Left lobe of liver (tissue), 2 donors: ENCODE data around the gene LARP1. TPM values are rescaled to one million over a fixed set of nuclear protein-coding genes. Genes with fewer than 3 reads are reported as not detected.
A peak's percentile ranks its signal among the peaks of the same experiment; 100 is the strongest.
"Not testable (repeated sequence)": the region's sequence is repeated elsewhere in the genome, so short reads cannot be mapped to it uniquely, and the experiment has no call there.

Source experiments
- ATAC-seq: fragments of 200-7000 bp; cut with Tn5 transposase; one replicate; pipeline ENCODE4 v1.9.1; 2020; ENCODE audit warnings: mild to moderate bottlenecking, moderate library complexity
- DNase-seq: peaks from one replicate; pipeline ENCODE4 v3.0.0-alpha.2; 2020; ENCODE audit warnings: low spot score
- total RNA-seq: library from RNA; stranded (reverse); gene quantifications from one replicate; pipeline ENCODE4 v1.2.1, GENCODE V29; 2021
- donor health status: DM: no; HTN: no; CAD: no; lungs with moderate emphysema.
- donor health status: DM: no; HTN: yes; CAD: no.

The LARP1 gene
- 83.2 TPM for total RNA-seq

DNA sequence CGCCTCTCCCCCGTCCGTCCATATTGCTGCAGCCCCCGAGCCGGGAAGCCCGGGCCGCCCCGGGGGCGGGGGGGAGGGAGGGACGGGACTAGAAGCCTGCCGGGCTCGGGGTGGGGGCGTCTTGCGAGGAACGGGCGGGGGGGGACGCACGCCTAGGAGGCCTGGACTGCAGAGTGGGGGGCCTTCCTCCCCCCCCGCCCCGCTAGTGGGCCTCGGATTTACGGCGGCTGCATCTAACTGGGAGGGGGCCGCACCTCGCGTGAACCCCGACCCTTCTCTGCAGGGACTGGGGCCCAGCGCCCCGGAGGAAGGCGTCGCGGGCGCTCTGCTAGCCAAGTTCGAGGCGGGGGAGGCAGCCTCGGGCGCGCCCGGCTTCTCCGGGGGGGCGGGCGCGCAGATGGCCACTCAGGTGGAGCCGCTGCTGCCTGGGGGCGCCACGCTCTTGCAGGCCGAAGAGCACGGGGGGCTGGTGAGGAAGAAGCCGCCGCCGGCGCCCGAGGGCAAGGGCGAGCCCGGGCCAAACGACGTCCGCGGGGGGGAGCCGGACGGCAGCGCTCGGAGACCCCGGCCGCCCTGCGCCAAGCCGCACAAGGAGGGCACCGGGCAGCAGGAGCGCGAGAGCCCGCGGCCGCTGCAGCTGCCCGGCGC lies at the start of gene LARP1:
Gene LARP1, plus strand, starts transcription at position 17 of the 648 bp plus-strand sequence. Its CDS starts 381 bp downstream, at position 398.
- ATAC-seq (peak; percentile 40), DNase-seq (peak; percentile 62)

DNA sequence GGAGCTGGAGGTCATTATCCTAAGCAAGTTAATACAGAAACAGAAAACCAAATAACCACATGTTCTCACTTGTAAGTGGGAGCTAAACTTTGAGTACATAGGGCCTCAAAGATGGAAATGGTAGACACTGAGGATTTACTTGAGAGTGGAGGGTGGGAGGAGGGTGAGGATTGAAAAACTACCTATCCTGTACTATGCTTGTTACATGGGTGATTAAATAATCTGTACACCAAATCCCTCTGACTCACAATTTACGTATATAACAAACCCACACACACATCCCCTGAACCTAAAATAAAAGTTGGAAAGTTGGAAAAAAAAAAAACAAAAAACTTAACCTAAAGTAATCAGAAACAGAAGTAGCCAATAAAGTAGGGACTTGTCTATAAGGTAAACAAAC lies 48.8 kb upstream of the LARP1 start:
- no peak for ATAC-seq
- no peak for DNase-seq

DNA sequence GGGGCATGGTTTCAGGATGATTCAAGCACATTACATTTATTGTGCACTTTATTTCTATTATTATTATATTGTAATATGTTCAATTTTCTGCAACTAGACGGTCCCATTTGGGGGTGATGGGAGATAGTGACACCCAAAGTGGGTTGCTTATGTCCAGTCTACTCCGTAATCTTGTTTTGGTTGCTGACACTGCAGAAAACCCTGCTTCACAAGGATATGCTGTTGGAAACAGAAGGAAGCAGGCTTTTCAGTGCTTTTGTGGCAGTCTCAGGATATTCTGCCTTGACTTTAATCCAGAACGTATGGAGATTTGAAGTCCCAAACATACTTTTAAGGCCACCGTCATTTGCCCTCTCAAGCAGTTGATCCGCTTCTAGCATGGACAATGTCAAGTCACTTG lies 47.5 kb upstream of the LARP1 start:
- ATAC-seq (no peak), DNase-seq (no peak)

DNA sequence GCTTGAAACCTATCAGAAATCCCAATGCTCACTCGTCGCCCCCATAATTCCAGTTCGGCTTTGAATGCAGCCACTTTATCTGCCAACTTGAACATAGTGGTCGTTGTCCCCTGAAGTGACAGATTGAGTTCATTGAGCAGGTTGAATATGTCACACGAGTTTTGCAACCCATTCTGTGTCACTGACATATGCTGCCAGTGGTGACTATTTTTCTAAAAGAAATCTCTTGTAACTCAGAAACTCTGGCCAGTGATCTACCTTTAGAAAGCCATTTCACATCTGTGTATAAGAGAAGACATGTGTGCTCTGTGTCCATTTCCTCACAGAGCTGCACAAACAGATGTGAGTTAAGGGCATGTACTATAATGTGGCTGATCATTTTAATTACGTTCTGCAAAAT lies 47.0 kb upstream of the LARP1 start:
- DNase-seq (no peak), ATAC-seq (peak; percentile 40)

DNA sequence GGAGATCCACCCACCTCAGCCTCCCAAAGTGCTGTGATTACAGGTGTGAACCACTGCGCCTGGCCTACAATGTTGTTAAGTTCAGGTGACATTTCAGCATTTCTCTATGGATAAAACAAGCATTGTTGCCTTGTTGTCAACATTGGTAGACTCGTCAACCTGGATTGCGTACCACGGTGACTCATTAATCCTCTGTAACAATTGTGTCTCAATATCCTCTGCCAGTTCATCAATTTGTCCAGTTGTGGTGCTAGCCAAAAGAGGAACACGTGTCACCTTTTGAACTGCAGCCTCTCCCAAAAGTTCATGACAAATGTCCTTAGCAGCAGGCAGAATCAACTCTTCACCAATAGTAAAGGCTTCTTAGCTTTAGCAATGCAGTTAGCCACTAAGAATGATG lies 46.3 kb upstream of the LARP1 start:
- peak; percentile 85 for ATAC-seq

DNA sequence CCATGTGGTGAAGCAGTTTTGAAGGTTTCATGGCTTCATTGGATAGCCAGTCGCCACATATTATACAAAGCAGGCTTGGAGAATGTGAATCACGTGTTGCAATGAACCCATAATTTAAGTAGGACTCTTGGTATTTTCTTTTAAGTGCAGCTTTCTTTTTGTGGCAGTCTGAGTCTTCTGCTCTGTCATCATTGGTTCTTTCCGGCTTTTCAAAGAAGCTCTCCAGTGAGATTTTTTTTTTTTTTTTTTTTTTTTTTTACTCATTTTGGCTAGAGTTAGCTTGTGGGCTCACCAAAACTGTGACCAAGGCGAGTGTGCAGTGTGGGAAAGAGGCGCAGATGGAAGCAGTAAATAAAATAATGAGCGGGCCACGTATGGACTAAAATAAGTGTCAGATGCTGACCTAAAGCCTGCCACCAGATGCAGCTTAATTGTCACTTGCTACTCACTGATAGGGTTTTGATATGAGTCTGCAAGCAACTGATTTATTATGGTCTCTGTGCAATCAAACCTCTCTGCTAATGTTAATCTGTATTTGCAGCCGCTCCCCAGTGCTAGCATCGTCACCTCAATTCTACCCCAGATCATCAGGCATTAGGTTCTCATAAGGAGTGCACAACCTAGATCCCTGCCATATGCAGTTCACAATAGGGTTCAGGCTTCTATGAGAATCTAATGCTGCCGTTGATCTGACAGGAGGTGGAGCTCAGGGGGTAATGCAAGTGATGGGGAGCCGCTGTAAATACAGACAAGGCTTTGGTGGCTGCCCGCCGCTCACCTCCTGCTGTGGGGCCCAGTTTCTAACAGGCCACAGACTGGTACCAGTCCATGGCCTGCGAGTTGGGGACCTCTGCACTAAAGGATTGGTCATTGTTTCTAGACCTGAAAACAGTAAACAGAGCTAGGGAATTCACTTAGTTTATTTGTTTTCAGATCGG lies 45.5 kb upstream of the LARP1 start:
- DNase-seq, result no peak

More for the DNA sequence above, 46.3 kb upstream of the LARP1 start:
- DNase-seq, result peak; percentile 69

DNA sequence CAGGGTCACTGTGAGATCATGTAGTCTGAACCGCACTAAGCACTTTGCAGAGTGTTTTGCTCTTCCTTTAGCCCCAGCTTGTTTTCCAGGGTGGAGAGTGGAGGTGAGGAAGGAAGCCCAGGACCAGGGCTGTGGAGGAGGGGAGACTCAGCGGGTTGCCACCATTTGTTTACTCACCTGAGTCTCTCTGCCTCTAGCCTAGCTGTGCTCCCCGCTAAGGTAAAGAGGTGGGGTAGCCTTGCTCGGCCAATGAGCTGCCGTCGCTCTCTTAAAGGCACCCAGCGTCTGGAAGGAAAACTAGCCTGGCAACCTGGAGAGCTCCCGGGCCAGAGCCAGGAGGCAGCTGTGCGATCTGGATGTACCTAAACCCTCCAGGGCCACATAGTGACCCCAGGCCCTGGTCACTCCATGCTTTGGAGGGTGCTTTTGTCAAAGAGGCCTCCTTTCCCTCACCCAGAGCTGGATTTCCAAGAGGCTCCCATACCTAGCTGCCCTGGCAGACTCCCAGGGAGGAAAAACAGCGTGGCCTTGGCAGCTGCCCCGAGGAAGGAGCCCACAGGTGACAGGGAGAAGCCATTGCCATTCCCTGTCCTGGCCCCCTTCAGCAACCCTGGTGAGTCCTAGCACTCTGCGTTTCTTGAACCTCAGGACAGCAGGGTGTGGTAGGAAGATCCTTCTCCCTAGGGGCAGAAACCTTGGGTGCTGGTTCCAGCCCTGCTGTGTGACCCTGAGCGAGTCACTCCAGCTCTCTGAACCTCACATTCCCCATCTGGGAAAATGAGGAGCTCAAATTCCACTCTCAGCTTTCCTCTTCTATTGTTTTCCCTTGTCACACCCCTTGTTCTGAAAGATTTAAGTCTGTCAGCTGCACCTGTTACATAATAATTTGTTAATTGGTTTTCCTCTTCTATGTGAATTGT lies 42.4 kb upstream of the LARP1 start:
- DNase-seq, result no peak
- no peak for ATAC-seq

More for the DNA sequence above, 45.5 kb upstream of the LARP1 start:
- ATAC-seq, result no peak

DNA sequence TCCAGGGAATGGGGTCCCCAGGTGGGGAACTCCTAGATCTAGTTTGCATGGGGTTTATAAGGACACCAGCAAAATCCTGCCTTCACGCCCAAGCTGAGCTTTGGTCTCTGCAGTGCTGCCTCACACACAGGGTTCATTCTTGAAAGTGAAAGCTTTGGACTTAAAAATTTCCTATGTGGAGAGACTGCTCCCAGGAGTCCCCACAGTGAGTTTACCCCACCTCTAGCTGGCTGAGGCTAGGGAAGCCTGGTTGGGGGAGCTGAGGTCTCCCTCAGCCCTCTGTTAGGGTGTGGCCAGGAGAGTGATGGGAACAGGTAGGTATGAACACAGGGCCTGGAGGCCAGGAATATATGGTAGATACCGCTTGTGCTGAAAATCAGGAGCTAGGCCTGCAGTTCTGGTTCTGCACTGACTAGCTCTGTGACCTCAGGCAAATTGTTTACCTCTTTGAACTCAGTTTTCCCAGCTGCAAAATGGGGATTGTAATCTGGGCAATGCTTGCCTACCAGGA lies 41.5 kb upstream of the LARP1 start:
- DNase-seq, result no peak
- ATAC-seq, result peak; percentile 43

DNA sequence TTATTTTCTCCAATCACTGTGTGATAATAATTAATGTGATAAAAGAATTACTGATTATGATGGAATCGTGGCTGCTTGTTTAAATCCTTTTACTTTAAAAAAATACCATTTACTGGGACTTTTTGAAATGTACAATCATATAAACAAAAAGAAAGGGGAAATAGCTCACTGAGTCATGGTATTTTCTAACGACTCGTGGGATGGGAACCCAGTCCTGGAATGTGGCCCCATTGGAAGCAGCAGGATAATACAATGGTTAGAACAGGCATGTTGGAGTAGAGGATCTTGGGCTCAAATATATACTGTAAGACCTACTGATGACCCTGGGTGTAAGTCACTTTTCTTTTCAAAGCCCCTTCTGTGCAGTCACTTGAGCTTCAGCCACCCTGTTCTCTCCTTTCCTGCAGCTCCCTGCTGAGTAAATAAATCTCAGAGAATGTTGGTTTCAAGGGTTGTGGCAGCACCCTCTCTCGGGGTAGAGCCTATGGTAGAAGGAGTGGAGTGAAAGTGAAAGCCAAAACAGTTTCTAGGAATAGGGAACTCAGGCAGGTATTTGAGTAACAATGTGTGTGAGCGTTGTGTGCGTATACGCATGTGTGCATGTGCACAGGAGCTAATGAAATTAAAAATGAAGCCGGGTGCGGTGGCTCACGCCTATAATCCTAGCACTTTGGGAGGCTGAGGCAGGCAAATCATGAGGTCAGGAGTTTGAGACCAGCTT lies 40.8 kb upstream of the LARP1 start:
- ATAC-seq (peak; percentile 95), DNase-seq (no peak)

DNA sequence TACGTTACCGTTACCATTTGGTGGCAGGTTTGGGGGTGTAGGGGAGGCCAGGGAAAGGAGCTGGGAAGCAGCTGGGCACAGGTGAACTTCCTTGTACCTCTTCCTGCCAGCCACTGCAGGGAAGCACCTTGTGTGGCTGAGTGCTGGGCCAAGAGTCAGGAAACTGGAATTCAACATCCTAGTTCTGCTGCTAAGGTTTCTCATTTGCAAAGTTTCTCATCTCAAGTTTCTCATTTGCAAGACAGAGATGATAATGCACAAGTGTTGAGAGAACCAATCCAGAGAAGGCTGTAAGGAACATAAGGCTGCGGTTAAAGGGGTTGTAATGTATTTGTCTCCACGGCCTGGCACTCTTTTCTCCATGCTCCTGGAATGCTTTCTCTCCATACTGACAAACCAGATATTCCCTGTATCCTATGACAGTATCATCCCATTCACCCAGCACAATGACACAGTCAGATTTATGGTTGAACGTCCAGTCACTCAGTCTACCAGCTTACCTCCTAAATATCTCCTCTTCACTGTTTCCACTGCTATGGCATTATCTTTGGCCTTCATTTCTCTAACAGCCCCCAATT lies 33.6 kb upstream of the LARP1 start:
- no peak for DNase-seq
- no peak for ATAC-seq

DNA sequence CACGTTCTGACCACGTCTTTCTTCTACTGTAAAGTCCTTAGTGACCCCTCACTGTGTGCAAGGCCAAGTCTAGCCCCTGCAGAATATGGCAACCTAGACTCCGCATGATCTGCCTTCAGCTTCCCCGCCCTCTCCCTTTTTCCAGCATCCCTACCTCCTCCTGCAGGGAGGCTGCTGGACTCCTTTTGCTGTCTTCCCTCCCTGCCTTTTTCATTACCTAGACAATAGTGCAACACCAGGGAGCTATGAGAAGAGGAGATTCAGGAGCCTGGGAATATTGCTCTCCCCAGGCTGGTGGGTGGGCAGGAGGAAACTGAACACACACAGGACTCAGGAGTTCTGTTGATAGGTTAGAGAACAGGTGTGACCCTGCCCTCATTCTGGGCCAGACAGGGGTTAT lies 33.1 kb upstream of the LARP1 start:
- ATAC-seq, result no peak
- no peak for DNase-seq

DNA sequence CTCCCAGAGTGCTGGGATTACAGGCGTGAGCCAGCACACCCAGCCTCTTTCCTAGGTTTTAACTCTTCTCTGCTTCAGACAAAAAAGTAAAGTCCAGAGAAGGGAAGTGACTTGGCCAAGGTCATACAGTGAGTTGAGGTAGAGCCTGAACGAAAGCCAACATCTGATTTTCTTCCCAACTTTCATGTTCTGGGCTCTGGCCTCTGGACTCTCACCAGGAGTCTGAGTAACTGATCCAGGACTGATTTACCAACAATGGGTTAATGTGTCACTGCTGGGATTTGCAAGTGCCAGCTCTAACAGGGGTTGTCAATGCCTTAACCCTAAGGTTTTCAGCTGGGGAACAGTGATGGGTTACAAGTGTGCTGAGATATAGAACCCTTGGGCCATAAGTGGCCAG lies 32.2 kb upstream of the LARP1 start:
- DNase-seq, result no peak

DNA sequence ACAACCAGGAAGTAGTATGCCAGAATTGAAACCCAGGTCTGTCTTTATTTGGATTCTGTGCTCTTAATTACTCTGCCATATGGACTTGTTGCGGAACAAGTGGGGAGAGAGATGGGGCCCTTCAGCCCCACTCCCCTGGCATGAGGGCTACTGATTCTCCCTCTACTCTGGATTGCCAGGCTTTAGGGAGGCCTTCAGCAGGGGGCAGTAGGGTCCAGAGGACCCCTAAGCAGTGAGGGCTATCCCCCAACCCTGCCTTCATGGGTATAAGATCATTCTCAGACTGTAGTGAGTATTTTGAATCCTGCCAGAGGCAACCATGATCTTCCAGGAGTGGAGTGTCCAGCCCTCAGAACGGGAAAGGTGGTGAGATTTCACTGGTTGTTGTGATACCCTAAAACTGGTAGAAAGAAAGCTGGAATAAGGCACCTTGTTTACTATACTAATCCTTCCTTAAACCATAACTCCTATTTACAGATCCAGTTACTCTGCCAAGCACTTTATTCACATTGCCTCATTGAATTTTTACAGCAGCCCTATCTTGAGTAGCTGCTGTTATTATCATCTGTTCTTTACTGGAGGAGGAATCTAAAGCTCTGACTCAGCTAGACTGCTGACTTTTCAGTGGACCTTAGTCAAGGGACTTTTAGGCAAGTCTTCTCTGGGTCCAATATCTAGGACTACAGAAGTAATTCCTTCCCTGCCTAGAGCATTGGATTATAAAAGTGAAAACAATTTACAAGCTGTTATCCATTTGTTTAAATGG lies 31.3 kb upstream of the LARP1 start:
- ATAC-seq, result no peak

More for the DNA sequence above, 32.2 kb upstream of the LARP1 start:
- ATAC-seq, result peak; percentile 47

DNA sequence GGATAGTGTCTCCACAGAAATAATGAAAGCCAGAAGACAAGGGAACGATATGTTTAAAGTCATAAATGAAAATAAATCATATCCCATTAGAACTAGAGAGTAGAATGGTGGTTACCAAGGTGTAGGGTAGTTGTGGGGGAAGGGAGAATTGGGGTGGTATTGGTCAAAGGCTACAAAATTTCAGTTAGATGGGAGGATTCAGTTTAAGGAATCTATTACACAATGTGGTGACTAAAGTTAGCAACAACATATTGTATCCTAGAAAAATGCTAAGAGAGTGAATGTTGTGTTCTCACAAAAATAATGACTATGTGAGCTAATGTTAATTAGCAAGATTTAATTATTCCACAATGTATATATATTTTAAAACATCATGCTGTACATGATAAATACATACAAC lies 27.8 kb upstream of the LARP1 start:
- ATAC-seq (peak; percentile 37), DNase-seq (no peak)

More for the DNA sequence above, 31.3 kb upstream of the LARP1 start:
- no peak for DNase-seq

DNA sequence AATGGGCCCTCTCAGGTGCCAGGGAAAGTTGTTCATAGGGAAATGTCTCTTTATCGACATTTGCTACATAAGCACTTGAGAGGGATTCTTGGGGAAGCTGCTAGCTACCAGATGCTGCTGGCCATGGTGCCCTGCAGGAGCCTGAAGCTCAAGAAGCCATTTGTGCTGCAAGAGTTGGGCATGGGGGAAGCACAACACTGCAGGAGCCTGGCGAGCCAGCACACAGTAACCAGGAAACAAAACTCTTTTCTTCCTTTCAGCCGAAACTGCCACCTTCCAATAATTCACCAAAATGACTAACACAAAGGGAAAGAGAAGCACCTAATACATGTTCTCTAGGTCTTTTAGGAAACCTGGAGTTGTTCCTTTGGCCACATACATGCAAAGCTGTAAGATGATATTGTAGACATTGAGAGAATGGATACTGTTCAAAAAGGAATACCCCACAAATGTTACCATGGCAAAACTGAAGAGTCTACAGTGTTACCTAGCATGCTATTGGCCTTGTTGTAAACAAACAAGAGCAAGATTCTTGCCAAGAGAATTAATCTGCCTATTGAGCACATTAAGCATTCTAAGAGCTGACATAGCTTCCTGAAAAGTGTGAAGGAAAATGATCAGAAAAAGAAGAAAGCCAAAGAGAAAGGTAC lies 26.1 kb upstream of the LARP1 start:
- DNase-seq, result no peak
- no peak for ATAC-seq

DNA sequence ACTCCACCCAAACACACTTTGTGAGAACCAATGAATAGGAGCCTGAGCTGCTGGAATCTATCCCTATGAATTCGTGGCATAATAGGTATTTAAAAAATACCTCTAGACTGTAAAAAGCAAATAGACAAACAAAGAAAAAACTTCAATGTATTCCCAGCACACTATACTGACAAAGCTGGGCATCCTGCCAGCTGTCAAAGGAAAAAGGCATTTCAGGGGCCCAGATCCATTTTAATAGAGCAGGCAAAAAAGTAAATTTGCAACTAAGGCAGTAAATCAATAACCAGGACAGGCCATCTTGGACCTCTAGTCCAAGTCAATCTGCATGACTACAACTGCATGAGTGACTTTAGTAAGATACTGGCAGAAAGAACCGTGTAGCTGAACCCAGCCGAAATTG lies 25.6 kb upstream of the LARP1 start:
- DNase-seq (no peak), ATAC-seq (peak; percentile 57)

DNA sequence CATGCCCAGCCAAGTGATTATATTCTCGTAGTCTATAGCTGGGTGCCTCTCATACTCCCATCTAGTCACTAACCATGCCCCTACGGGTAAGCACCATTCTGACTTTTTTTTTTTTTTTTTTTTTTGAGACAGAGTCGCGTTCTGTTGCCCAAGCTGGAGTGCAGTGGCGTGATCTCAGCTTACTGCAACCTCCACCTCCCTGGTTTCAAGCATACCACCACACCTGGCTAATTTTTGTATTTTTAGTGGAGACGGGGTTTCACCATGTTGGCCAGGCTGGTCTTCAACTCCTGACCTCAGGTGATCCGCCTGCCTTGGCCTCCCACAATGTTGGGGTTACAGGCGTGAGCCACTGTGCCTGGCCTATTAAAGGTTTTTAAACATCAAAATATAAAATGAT lies 24.4 kb upstream of the LARP1 start:
- not testable (repeated sequence) for ATAC-seq, DNase-seq

DNA sequence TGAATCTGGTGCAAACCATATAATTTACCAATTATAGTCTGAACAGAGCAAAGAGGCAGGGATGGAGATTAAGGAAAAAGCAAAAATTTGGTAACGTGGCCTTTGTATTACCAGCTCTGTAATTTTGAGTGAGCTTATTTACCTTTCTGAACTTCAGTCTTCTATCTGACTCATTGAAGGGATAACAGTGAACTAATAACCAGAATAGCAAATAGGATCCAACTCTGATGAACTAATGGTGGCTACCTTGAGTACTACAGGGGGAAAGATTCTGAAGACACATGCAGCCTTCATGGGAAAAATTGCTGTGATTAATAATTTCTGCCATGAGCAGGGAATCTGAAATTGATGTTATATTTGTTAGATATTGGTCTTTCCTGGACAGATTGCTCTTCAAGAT lies 23.0 kb upstream of the LARP1 start:
- ATAC-seq, result no peak

More for the DNA sequence above, 23.0 kb upstream of the LARP1 start:
- DNase-seq, result no peak
